Measurements from ENCODE around the gene INTS7.
"Not testable (repeated sequence)": the region's sequence is repeated elsewhere in the genome, so short reads cannot be mapped to it uniquely, and the experiment has no call there.

Gene INTS7

DNA sequence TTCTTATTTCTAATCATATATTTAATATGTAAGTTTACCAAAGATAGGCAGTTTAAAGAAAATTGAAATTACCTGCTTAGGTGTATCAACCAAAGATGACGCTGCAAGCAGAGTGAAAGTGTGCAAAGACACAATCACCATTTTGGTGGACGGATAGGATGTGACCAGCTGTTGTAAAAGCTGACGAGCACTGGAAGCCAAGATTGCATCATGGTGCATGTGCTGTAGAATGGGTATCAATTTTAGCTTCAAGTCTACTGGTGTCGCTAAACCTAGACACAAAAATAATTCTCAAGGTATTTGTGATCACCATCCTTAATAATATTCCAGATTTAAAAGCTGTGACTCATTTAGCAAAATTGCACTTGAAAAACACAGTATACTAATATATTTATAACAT, 28.2 kb downstream of the INTS7 start:
- no peak overlapping the region for H3K4me3 ChIP-seq (ENCODE audit: low read depth, low read length)
- TF ChIP-seq CTCF (IDR thresholded peaks at IDR 0.05; ENCODE audit: borderline replicate concordance, insufficient read depth, low read depth, low read length), result no peak

DNA sequence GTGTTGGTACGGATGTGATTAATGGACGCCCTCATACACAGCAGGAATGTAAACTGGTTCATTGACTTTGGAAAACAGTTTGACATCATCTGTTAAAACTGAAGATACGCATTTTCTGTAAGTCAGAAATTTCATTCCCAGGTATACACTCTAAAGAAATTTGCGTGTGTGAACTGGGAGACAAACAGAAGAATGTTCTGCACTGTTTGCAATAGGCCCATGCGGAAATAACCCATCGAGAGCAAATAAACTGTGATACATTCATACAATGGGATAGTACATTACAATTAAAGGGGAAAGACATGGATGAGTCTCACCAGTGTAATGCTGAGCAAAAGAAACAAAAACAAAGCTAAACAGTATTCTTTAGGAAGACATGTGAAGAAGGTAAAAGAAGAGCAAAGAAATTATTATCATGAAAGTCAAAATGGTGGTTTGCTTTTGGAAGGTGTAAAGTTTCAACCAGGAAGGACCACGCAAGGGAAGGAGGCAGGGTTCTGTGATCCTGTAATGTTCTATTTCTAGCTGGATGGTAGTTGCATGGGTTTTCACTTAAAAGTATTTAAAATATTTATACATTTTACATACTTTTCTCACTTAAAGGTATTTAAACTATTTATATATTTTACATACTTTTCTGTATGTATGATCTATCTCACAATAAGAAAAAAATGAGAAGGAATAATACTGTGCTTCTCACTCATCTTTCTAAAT, 30.3 kb downstream of the INTS7 start:
- H3K4me3 ChIP-seq (ENCODE audit: low read depth, low read length), result no peak overlapping the region
- TF ChIP-seq CTCF (IDR thresholded peaks at IDR 0.05; ENCODE audit: borderline replicate concordance, insufficient read depth, low read depth, low read length), result no peak

DNA sequence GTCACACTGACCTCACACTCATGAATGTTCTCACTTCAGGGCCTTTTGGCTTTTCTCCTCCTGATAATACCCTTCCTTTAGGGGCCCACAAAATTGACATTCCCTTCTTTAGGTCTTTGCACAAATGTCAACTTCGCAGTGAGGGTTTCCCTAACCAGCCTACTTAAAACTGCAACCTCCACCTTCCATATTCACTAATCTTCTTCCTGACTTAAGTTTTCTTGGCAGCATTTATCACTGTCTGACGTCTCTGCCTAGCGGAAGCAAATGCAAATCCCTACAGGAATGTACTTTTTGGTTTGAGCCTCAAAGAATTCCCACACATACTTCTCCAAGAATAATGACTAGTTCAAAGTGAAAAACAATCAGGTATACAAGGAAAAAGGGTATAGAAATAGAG, 32.8 kb downstream of the INTS7 start:
- no peak for TF ChIP-seq CTCF (IDR thresholded peaks at IDR 0.05; ENCODE audit: borderline replicate concordance, insufficient read depth, low read depth, low read length)
- H3K4me3 ChIP-seq (ENCODE audit: low read depth, low read length), result no peak overlapping the region

GRCh38 chr1:211997426-211997825, 37.9 kb downstream of the INTS7 start:
- H3K4me3 ChIP-seq (ENCODE audit: low read depth, low read length), result not testable (repeated sequence)

DNA sequence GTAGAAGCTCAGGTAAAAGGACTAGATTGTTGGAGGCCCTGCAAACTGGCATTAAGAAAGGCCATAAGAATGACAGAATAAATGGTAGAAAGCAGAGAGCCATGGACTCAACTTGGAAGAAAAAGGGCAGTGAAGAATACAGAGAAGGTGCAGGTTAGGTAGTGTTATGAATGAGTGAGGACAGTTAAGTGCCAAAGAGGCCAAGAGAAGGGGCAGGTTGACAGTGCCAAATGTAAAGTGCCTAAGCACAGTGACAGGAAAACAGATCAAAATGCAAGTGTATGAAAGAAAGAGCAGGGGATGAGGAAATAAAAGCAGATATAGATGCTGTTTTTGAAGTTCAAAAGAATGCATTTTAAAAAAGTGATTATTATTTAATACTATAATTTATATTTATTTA, 43.7 kb downstream of the INTS7 start:
- H3K4me3 ChIP-seq (ENCODE audit: low read depth, low read length), result no peak overlapping the region
- TF ChIP-seq CTCF (IDR thresholded peaks at IDR 0.05; ENCODE audit: borderline replicate concordance, insufficient read depth, low read depth, low read length), result no peak

DNA sequence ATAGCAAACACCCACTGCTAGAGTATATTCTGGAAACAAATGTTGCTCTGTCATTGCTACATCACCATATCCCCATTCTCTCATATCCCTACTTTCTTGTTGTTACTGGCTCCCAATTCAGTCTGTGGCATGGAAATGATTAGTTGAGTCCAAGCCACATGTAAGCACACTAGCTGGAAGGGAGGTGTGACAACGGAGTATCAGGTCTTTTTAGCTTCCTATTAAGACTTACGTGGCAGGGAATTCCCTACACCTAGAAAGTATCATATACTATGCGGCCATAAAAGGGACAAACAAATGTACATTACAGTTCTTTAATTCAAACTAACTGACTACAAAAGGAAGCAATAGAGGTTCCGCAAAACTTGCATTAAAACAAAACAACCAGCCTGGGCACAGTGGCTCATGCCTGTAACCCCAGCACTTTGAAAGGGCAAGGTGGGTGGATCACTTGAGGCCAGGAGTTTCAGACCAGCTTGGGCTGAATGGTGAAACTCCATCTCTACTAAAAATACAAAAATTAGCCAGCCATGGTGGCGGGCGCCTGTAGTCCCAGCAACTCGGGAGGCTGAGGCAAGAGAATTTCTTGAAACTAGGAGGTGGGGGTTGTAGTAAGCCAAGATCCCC, 48.6 kb downstream of the INTS7 start:
- H3K4me3 ChIP-seq (ENCODE audit: low read depth, low read length), result no peak overlapping the region
- TF ChIP-seq CTCF (IDR thresholded peaks at IDR 0.05; ENCODE audit: borderline replicate concordance, insufficient read depth, low read depth, low read length), result no peak

- no peak overlapping the region for H3K4me3 ChIP-seq (ENCODE audit: low read depth, low read length)
- TF ChIP-seq CTCF (IDR thresholded peaks at IDR 0.05; ENCODE audit: borderline replicate concordance, insufficient read depth, low read depth, low read length), result no peak
These were observed 49.6 kb downstream of the INTS7 start for GRCh38 chr1:211985556-211986264.
